ENCODE measurements around the gene HS6ST2. TPM values are rescaled to one million over a fixed set of nuclear protein-coding genes. Genes with fewer than 3 reads are reported as not detected.

Gene HS6ST2
- total RNA-seq, 1 experiment from 2014 or later = 0.26 TPM

GRCh38 chrX:132728296-132728695 lies 230.1 kb downstream of the HS6ST2 start:
- ATAC-seq = no peak
- POLR2A ChIA-PET = no interaction called here

GRCh38 chrX:132718431-132718958 lies 239.9 kb downstream of the HS6ST2 start:
- Histone ChIP-seq H3K9me3 (ENCODE audit: control insufficient read depth, insufficient read depth, low read depth, low read length) (no peaks in the 10 kb centered on the region), H3K27me3 (ENCODE audit: control insufficient read depth, insufficient read depth, low read length) (no peaks in the 10 kb centered on the region), H3K36me3 (ENCODE audit: control insufficient read depth, insufficient read depth, low read length) (no peaks in the 10 kb centered on the region), H3K4me1 (ENCODE audit: control insufficient read depth, insufficient read depth, low read length) (no peaks in the 10 kb centered on the region), H3K27ac (ENCODE audit: low read length) (no peak overlapping the region), H3K4me3 (ENCODE audit: low read depth in 2 of 2, low read length in 2 of 2) (no peak overlapping the region)
- DNase-seq (ENCODE audit: low read depth, low spot score) (no peak), ATAC-seq (no peak)
- intact Hi-C loops (cut with micrococcal nuclease; ENCODE audit: unreplicated experiment) (no loop called here), in situ Hi-C loops (cut with HindIII; ENCODE audit: low pct_unique_long_range_greater_than_20kb, low sequenced_read_pairs) (no loop called here)
- POLR2A ChIA-PET = no interaction called here
- CTCF ChIA-PET = interaction anchor here (0.7 kb wide), 1 partner anchor 104 kb away, joined by 3 read pairs; no protein-coding TSS in a partner anchor
- no TSS peak for BruUV-seq (replicated peaks)
- TF ChIP-seq REST (IDR thresholded peaks at IDR 0.05; ENCODE audit: insufficient read depth in 1 of 2, low read depth in 2 of 2, low read length in 1 of 2) = no peak
- TF ChIP-seq SIN3A (IDR thresholded peaks at IDR 0.05; ENCODE audit: borderline replicate concordance, insufficient read depth, low read depth, low read length) = no peak
- TF ChIP-seq POLR2AphosphoS5 (IDR thresholded peaks at IDR 0.05; ENCODE audit: low read depth, low read length) = no peak
- no peak for TF ChIP-seq TCF7L2 (IDR thresholded peaks at IDR 0.05; ENCODE audit: low read depth, low read length)
- TF ChIP-seq CTCF (IDR thresholded peaks at IDR 0.05) = no peak

More at GRCh38 chrX:132728296-132728695, 230.1 kb downstream of the HS6ST2 start:
- BruUV-seq (replicated peaks) = no TSS peak
- CTCF ChIA-PET = no interaction called here
- H3K9me3 ChIP-seq (ENCODE audit: control insufficient read depth, insufficient read depth, low read depth, low read length) = no peaks in the 10 kb centered on the region
- TF ChIP-seq CTCF (IDR thresholded peaks at IDR 0.05) (no peak), SIN3A (IDR thresholded peaks at IDR 0.05; ENCODE audit: borderline replicate concordance, insufficient read depth, low read depth, low read length) (no peak), POLR2AphosphoS5 (IDR thresholded peaks at IDR 0.05; ENCODE audit: low read depth, low read length) (no peak)
- H3K27me3 ChIP-seq (ENCODE audit: control insufficient read depth, insufficient read depth, low read length) = no peaks in the 10 kb centered on the region
- H3K27ac ChIP-seq (ENCODE audit: low read length) = no peak overlapping the region
- no peak overlapping the region for H3K4me3 ChIP-seq (ENCODE audit: low read depth in 2 of 2, low read length in 2 of 2)
- H3K36me3 ChIP-seq (ENCODE audit: control insufficient read depth, insufficient read depth, low read length) = no peaks in the 10 kb centered on the region
- in situ Hi-C loops (cut with HindIII; ENCODE audit: low pct_unique_long_range_greater_than_20kb, low sequenced_read_pairs) (no loop called here), intact Hi-C loops (cut with micrococcal nuclease; ENCODE audit: unreplicated experiment) (no loop called here)
- no peak for DNase-seq (ENCODE audit: low read depth, low spot score)
- H3K4me1 ChIP-seq (ENCODE audit: control insufficient read depth, insufficient read depth, low read length) = no peaks in the 10 kb centered on the region
